ENCODE measurements around the gene IFI27L1. TPM values are rescaled to one million over a fixed set of nuclear protein-coding genes. Genes with fewer than 3 reads are reported as not detected.
A peak's percentile ranks its signal among the peaks of the same experiment; 100 is the strongest.

IFI27L1 gene
- total RNA-seq, 1 experiment from 2014 or later, result 26.0 TPM

- peaks cover 14 to 38% of the 10 kb centered on the region in 2 experiments for H3K36me3 ChIP-seq (ENCODE audit: control insufficient read depth in 1 of 2, insufficient read depth in 2 of 2, low read length in 2 of 2)
- no peaks in the 10 kb centered on the region; a peak in 2 of 4 replicates for H3K9me3 ChIP-seq (ENCODE audit: control insufficient read depth in 1 of 2, insufficient read depth in 1 of 2, low read depth in 1 of 2, low read length in 2 of 2)
- DNase-seq (ENCODE audit: low read depth, low spot score) (no peak), ATAC-seq (no peak)
- H3K27me3 ChIP-seq (ENCODE audit: insufficient read depth, low read length), result no peaks in the 10 kb centered on the region
- H3K4me3 ChIP-seq (replicated peaks in 1 of 2; ENCODE audit: low read depth in 1 of 2, low read length in 2 of 2), result no peak overlapping the region
- intact Hi-C loops (cut with micrococcal nuclease), result no loop called here
- no peak overlapping the region for H3K4me2 ChIP-seq (ENCODE audit: low read length)
- H3K79me2 ChIP-seq (ENCODE audit: insufficient read depth, low read length), result peaks cover 100% of the 10 kb centered on the region
- CTCF ChIA-PET, result no interaction called here
- no peak overlapping the region for H2AFZ ChIP-seq (ENCODE audit: low read depth, low read length, poor library complexity, severe bottlenecking)
- TF ChIP-seq ZBTB33 (IDR thresholded peaks at IDR 0.05; ENCODE audit: extremely low read depth, insufficient replicate concordance, low read length) (no peak), RAD21 (IDR thresholded peaks at IDR 0.05; ENCODE audit: low read depth) (no peak), ZNF274 (IDR thresholded peaks at IDR 0.05; ENCODE audit: low read depth, low read length) (peak; percentile 58), JUND (IDR thresholded peaks at IDR 0.05) (no peak), EGR1 (IDR thresholded peaks at IDR 0.05; ENCODE audit: low read depth) (no peak), ATF3 (IDR thresholded peaks at IDR 0.05) (no peak)
- H3K9me2 ChIP-seq (ENCODE audit: insufficient read depth), result no peaks in the 10 kb centered on the region
- no TSS peak for BruUV-seq (replicated peaks)
- H3K27ac ChIP-seq (ENCODE audit: low read depth, low read length), result no peak overlapping the region
- POLR2A ChIA-PET, result no interaction called here
- peaks cover 5% of the 10 kb centered on the region; the same call in 1 of the 2 replicates for H4K20me1 ChIP-seq (ENCODE audit: insufficient read depth)
- H3K4me1 ChIP-seq (ENCODE audit: control insufficient read depth in 1 of 2, insufficient read depth in 2 of 2, low read length in 2 of 2), result peaks cover 5 to 6% of the 10 kb centered on the region in 2 experiments; a peak in 3 of 4 replicates
- H3K9ac ChIP-seq (ENCODE audit: low read length), result no peak overlapping the region
- RAD21 ChIA-PET (ENCODE audit: low non-redundant PET in 1 of 2, low total read pairs in 2 of 2, uncharacterized antibody in 2 of 2, unreplicated experiment in 2 of 2), result no interaction called here
These were observed 6.1 kb upstream of the IFI27L1 start for GRCh38 chr14:94075008-94075407.

GRCh38 chr14:94077111-94077821, 3.8 kb upstream of the IFI27L1 start:
- peaks cover 91% of the 10 kb centered on the region for H3K79me2 ChIP-seq (ENCODE audit: insufficient read depth, low read length)
- H3K36me3 ChIP-seq (ENCODE audit: control insufficient read depth in 1 of 2, insufficient read depth in 2 of 2, low read length in 2 of 2), result peaks cover 14 to 37% of the 10 kb centered on the region in 2 experiments

More at GRCh38 chr14:94077111-94077821, 3.8 kb upstream of the IFI27L1 start:
- H4K20me1 ChIP-seq (ENCODE audit: insufficient read depth), result peaks cover 8% of the 10 kb centered on the region; the same call in 1 of the 2 replicates
- H3K4me3 ChIP-seq (replicated peaks in 1 of 2; ENCODE audit: low read depth in 1 of 2, low read length in 2 of 2), result no peak overlapping the region
- H3K4me1 ChIP-seq (ENCODE audit: control insufficient read depth in 1 of 2, insufficient read depth in 2 of 2, low read length in 2 of 2), result peaks cover 9 to 16% of the 10 kb centered on the region in 2 experiments; a peak in 3 of 4 replicates
- TF ChIP-seq ATF3 (IDR thresholded peaks at IDR 0.05) (no peak), EZH2phosphoT487 (IDR thresholded peaks at IDR 0.05; ENCODE audit: borderline replicate concordance) (no peak), EZH2 (IDR thresholded peaks at IDR 0.05) (no peak), FOSL1 (IDR thresholded peaks at IDR 0.05; ENCODE audit: low read depth) (no peak), MAX (IDR thresholded peaks at IDR 0.05) (no peak), ZNF274 (IDR thresholded peaks at IDR 0.05; ENCODE audit: low read depth, low read length) (no peak), CTCF (IDR thresholded peaks at IDR 0.05 in 2 of 3, conservative IDR thresholded peaks at IDR 0.05 in 1 of 3; ENCODE audit: borderline replicate concordance in 1 of 3, insufficient read depth in 1 of 3, low read depth in 2 of 3, low read length in 2 of 3) (no peak), POLR2AphosphoS5 (IDR thresholded peaks at IDR 0.05; ENCODE audit: low read depth, low read length) (no peak), EGR1 (IDR thresholded peaks at IDR 0.05; ENCODE audit: low read depth) (no peak)
- CTCF ChIA-PET, result no interaction called here
- no peaks in the 10 kb centered on the region for H3K27me3 ChIP-seq (ENCODE audit: insufficient read depth, low read length)
- POLR2A ChIA-PET, result no interaction called here
- no peaks in the 10 kb centered on the region; a peak in 1 of 4 replicates for H3K9me3 ChIP-seq (ENCODE audit: control insufficient read depth in 1 of 2, insufficient read depth in 1 of 2, low read depth in 1 of 2, low read length in 2 of 2)
- H3K4me2 ChIP-seq (ENCODE audit: low read length), result no peak overlapping the region
- RAD21 ChIA-PET (ENCODE audit: low non-redundant PET in 1 of 2, low total read pairs in 2 of 2, uncharacterized antibody in 2 of 2, unreplicated experiment in 2 of 2), result no interaction called here
- DNase-seq (ENCODE audit: low read depth, low spot score) (no peak), ATAC-seq (no peak)
- H3K9ac ChIP-seq (ENCODE audit: low read length), result no peak overlapping the region
- H2AFZ ChIP-seq (ENCODE audit: low read depth, low read length, poor library complexity, severe bottlenecking), result no peak overlapping the region
- H3K27ac ChIP-seq (ENCODE audit: low read depth, low read length), result no peak overlapping the region
- intact Hi-C loops (cut with micrococcal nuclease), result no loop called here
- H3K9me2 ChIP-seq (ENCODE audit: insufficient read depth), result no peaks in the 10 kb centered on the region
- no TSS peak for BruUV-seq (replicated peaks)

Measured in HCT116 (cell line).